Spleen (tissue), 7 donors: ENCODE measurements around the gene VSIG2.

Experiments used
- POLR2AphosphoS5 ChIP-seq, 3 donors: sonication (generic); formaldehyde crosslinking; IDR thresholded peaks; one replicate each; pipeline ENCODE4 v1.5.1; 2017; ENCODE audit warnings: antibody characterized with exemption in 3 of 3
- TF ChIP-seq, protein P1 (sequence below), 11 experiments: fragments of 200-600 bp in 7 of 11; fragments of 450-650 bp in 4 of 11; sonication (generic) in 4 of 11; IDR thresholded peaks in 8 of 11; conservative IDR thresholded peaks in 3 of 11; 1 replicate in 7 of 11; 2 replicates in 4 of 11; pipeline versions ENCODE4 v1.4.0 to v1.8.0; 2016 to 2021; ENCODE audit warnings: antibody characterized with exemption in 11 of 11, inconsistent platforms in 4 of 11, mild to moderate bottlenecking in 1 of 11
- donor health status: DM: no; HTN: no; CAD: no; lungs with moderate emphysema.
- donor health status: DM: no; HTN: no; CAD: no.
- donor health status: DM: no; HTN: no; CAD: no.

DNA sequence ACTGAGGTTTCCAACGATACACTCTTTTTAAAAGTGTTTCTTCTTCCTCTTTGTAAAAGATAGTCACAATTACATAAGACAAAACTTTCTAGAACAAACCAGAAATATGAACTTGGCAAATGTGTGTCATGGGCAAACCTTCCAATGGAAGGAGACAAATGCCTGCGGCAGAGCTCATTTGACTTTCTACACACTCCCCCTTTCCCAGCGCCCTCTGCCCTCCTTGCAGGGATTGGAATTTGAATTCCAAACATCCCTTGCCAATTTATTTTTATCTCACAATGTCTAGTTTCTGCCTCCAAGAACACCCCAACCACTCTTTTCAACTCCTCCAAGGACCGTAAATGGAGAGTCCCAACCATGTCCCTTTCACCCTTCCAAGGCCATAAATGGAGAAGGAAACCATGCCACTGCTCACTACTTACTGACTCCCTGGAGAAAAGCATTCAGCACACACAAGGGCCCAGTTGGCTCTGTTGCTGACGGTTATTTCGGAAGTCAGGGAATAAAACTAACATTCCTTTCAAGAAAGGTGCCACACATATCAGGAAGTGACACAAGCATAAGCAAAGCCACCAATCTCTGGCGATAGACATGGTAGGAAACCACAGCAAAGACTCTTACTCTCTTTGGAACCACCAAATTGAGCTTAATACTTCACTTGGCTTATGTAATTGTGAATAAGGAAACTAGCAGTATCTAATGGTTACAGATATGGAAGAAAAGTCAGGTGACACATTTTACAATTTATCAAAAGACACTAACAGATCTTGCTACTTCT, 25.0 kb upstream of the VSIG2 start:
- TF ChIP-seq, protein P1, sequence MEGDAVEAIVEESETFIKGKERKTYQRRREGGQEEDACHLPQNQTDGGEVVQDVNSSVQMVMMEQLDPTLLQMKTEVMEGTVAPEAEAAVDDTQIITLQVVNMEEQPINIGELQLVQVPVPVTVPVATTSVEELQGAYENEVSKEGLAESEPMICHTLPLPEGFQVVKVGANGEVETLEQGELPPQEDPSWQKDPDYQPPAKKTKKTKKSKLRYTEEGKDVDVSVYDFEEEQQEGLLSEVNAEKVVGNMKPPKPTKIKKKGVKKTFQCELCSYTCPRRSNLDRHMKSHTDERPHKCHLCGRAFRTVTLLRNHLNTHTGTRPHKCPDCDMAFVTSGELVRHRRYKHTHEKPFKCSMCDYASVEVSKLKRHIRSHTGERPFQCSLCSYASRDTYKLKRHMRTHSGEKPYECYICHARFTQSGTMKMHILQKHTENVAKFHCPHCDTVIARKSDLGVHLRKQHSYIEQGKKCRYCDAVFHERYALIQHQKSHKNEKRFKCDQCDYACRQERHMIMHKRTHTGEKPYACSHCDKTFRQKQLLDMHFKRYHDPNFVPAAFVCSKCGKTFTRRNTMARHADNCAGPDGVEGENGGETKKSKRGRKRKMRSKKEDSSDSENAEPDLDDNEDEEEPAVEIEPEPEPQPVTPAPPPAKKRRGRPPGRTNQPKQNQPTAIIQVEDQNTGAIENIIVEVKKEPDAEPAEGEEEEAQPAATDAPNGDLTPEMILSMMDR (IDR thresholded peaks at IDR 0.05 in 8 of 11, conservative IDR thresholded peaks at IDR 0.05 in 3 of 11) = no peak
- TF ChIP-seq POLR2AphosphoS5 (IDR thresholded peaks at IDR 0.05) = no peak
